Lower leg skin (tissue), 4 donors: ENCODE data around the gene RALGAPA2. TPM values are rescaled to one million over a fixed set of nuclear protein-coding genes. Genes with fewer than 3 reads are reported as not detected.

ENCODE experiments used
- DNase-seq, 2 donors: peaks; one replicate each; pipeline ENCODE4 v3.0.0-alpha.2; 2019; ENCODE audit warnings: low spot score in 2 of 2
- H3K4me3 ChIP-seq: fragments of 200-600 bp; sonication (generic); 2 replicates; pipeline ENCODE4 v1.5.1; 2017; ENCODE audit warnings: mild to moderate bottlenecking, low read depth; ENCODE audit not compliant: poor library complexity, severe bottlenecking
- POLR2A ChIP-seq, 2 donors: fragments of 450-650 bp; IDR thresholded peaks; one replicate each; pipeline ENCODE4 v1.6.1; 2016 to 2017; ENCODE audit warnings: antibody characterized with exemption in 2 of 2, mild to moderate bottlenecking in 1 of 2, moderate library complexity in 1 of 2
- WGBS, 2 donors: methylation state at CpG; one replicate each; pipeline ENCODE4 v1.1.5; 2018; 5-methylcytosine and 5-hydroxymethylcytosine counted together
- intact Hi-C: fragments of 100-400 bp; cut with DNase I; formaldehyde crosslinking; loops from one replicate; pipeline ENCODE4 v1.15.0; 2023; ENCODE audit warnings: low total_unique reads
- total RNA-seq, 4 donors: library from RNA; depleted of rRNA; stranded (reverse); fragments of >200 nt; gene quantifications; one replicate each; pipeline ENCODE4 v1.1.0, GENCODE V29; 2016
- TF ChIP-seq, protein P1 (sequence below), 3 donors: fragments of 450-650 bp; IDR thresholded peaks; one replicate each; pipeline ENCODE4 v1.5.1; 2016; ENCODE audit warnings: antibody characterized with exemption in 3 of 3, mild to moderate bottlenecking in 3 of 3, moderate library complexity in 2 of 3

The RALGAPA2 gene
- total RNA-seq, 4 donors from 2014 or later: 56.1 to 78.8 (median 60.8) TPM

DNA sequence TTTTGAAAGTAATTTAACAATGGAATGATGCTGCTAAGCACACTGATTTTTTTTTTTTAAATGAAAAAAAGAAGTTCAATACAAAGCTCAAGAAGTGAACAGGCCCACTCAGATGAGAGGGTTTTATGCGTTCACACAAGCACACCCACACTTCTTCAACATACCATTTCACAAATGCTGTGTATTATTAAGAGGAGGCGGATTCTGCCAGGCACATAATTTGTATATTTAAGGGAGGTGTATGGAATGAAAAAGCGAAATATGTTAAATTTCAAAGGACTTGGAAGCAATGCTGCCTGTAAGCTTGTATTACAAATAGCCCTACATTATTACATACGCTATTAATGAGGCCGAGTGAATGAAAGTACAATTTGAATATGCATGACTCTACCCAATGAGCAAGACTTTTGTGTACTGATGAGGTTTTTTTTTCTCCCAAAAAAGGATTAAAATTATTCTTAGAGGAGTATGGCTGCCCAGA is 220.6 kb downstream of the RALGAPA2 start:
- TF ChIP-seq, protein P1, sequence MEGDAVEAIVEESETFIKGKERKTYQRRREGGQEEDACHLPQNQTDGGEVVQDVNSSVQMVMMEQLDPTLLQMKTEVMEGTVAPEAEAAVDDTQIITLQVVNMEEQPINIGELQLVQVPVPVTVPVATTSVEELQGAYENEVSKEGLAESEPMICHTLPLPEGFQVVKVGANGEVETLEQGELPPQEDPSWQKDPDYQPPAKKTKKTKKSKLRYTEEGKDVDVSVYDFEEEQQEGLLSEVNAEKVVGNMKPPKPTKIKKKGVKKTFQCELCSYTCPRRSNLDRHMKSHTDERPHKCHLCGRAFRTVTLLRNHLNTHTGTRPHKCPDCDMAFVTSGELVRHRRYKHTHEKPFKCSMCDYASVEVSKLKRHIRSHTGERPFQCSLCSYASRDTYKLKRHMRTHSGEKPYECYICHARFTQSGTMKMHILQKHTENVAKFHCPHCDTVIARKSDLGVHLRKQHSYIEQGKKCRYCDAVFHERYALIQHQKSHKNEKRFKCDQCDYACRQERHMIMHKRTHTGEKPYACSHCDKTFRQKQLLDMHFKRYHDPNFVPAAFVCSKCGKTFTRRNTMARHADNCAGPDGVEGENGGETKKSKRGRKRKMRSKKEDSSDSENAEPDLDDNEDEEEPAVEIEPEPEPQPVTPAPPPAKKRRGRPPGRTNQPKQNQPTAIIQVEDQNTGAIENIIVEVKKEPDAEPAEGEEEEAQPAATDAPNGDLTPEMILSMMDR (IDR thresholded peaks at IDR 0.05): no peak
- no peak for TF ChIP-seq POLR2A (IDR thresholded peaks at IDR 0.05)
- H3K4me3 ChIP-seq: no peak overlapping the region
- 92 to 93% methylated on average over 5 of the region's 5 CpGs for WGBS, 2 donors
- DNase-seq: no peak
- intact Hi-C loops: no loop called here

DNA sequence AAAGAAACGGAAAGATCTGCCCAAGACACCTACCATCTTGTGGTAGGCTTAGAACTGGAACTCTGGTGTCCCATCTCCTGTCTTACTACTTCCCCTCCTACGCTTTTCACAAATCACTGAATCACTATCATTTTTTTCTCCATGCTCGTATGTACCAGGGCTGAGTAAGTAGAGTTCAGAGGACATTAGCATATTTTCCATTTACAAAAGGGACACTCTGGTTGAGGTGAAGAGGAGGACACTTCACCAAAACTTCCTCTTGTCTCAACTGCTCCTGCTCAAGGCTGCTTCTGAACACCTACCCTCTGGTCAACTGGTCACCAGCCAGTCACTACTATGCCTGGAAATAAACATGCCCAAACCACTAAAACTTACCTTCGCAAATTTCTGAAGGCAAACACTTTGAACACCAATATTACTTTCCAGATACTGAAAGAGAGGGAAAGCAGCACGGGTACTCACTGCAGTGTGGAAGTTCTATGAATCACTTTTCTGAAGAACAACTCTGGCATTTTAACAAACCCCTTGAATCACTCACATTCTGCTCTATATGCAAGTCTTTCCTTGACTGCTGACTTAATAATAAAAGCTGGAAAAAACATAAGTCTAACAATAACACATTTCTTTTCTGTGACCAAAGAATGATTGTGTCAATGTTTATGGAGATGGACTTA is 221.2 kb downstream of the RALGAPA2 start:
- TF ChIP-seq, protein P1 (IDR thresholded peaks at IDR 0.05): no peak
- TF ChIP-seq POLR2A (IDR thresholded peaks at IDR 0.05): no peak
- no peak overlapping the region for H3K4me3 ChIP-seq
- intact Hi-C loops: no loop called here
- WGBS, 2 donors: 86 to 87% methylated on average over 5 of the region's 5 CpGs
- no peak for DNase-seq

DNA sequence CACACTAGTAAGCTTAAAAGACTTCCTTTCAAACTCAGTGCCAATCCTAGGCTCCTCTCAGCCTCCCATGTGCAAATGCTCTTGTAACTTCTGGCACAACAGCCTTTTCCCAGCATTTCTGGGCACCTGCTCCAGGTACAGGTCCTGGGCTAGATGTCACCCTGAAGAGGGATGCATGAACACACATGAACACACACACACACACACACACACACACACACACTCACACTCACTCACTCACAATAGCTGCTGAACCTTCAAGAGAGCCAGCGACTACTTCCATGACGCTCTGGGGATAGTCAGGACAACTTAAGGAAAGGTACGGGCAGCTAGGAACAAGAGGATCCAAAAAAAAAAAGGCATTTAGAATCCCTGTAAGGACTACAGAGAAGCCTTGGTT is 221.8 kb downstream of the RALGAPA2 start:
- no peak overlapping the region for H3K4me3 ChIP-seq
- TF ChIP-seq, protein P1 (IDR thresholded peaks at IDR 0.05): no peak
- no peak for TF ChIP-seq POLR2A (IDR thresholded peaks at IDR 0.05)
- intact Hi-C loops: no loop called here
- no peak for DNase-seq
- 100% methylated on average over 3 of the region's 3 CpGs for WGBS, 2 donors

DNA sequence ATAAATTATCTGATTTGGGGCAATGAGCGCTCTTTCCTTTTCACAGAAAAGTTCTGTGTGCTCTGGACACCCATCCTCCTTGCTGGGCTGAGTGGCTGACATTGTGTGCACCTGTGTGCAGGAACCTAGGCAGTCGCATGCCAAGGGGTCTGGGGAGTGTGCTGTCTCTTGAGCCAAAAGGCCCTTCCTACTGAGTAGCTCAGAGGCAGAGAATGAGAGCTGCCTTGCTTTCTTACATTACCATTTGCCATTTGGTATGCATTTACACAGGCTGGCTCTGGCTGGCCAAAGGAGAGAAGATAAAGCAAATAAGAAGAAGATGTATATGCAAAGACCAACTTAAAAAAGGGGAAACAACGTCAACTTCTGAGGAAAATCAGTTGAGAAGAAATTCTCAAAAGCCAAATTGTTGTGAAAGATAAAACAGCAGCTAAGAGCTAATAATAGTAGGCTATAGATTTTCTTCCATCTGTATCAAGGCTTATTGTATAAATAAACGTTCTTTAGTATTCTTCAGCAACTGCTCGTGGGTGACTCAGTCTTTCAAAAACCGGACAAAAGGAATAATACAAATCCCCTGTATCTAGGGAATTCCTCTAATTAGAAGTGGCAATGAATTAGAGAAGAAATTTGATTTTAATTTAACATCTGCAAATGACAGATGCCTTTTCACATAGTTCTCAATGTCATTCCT is 222.6 kb downstream of the RALGAPA2 start:
- intact Hi-C loops: no loop called here
- WGBS, 2 donors: 80 to 87% methylated on average over 6 of the region's 6 CpGs
- H3K4me3 ChIP-seq: no peak overlapping the region
- no peak for TF ChIP-seq POLR2A (IDR thresholded peaks at IDR 0.05)
- TF ChIP-seq, protein P1 (IDR thresholded peaks at IDR 0.05): no peak
- no peak for DNase-seq

DNA sequence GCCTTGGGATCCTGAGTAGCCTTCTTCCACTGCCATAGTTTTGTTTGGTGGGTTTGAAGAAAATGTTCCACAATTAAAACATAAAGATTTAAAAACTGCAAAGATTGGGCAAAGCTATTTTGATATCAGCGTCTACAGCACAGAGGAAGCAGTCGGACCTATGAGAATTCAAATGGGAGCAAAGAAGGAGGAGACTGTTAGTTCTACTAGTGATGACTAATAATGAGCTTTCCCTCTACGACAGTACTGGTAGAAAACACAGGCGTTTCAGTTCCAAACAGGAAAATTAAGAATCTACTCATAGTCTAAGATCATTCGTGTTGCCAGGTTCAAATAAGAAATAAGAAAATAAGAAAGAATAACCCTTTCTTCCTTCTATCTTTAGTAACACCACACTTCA is 223.4 kb downstream of the RALGAPA2 start:
- TF ChIP-seq, protein P1 (IDR thresholded peaks at IDR 0.05): no peak
- no peak for TF ChIP-seq POLR2A (IDR thresholded peaks at IDR 0.05)
- no peak overlapping the region for H3K4me3 ChIP-seq
- DNase-seq: no peak
- WGBS, 2 donors: 85 to 93% methylated on average over 5 of the region's 5 CpGs
- intact Hi-C loops: no loop called here
